Stimulated activated CD8-positive, alpha-beta memory T cell treated with anti-CD3 and anti-CD28 coated beads, Interleukin-15, amount 100 ng/mL, for 1 hour (primary cell): Measurements from ENCODE around the gene GP1BB.

Source experiments
- DNase-seq: peaks from one replicate; pipeline ENCODE4 v3.0.0-alpha.2; 2020; ENCODE audit warnings: low read depth

Gene GP1BB

GRCh38 chr22:19766511-19767426 lies 43.4 kb downstream of the GP1BB start:
- DNase-seq, result no peak

- no peak for DNase-seq
Observed at GRCh38 chr22:19767427-19768341, 44.3 kb downstream of the GP1BB start.

DNA sequence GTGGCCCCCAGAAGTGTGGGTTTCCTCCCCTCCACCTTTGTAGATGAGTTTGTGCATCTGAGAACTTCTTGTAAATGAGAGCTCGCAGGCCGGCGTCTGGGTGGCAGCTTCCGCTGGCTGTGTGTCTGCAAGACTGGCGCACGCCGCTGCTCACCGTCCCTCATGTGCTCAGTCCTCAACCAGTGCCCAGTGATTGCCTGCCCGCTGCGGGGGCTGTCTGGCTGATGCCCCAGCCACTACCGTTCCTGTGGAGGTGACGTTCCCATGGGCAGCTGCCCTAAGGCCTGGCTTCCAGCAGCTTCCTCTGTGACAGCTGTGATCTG lies 46.0 kb downstream of the GP1BB start:
- no peak for DNase-seq

DNA sequence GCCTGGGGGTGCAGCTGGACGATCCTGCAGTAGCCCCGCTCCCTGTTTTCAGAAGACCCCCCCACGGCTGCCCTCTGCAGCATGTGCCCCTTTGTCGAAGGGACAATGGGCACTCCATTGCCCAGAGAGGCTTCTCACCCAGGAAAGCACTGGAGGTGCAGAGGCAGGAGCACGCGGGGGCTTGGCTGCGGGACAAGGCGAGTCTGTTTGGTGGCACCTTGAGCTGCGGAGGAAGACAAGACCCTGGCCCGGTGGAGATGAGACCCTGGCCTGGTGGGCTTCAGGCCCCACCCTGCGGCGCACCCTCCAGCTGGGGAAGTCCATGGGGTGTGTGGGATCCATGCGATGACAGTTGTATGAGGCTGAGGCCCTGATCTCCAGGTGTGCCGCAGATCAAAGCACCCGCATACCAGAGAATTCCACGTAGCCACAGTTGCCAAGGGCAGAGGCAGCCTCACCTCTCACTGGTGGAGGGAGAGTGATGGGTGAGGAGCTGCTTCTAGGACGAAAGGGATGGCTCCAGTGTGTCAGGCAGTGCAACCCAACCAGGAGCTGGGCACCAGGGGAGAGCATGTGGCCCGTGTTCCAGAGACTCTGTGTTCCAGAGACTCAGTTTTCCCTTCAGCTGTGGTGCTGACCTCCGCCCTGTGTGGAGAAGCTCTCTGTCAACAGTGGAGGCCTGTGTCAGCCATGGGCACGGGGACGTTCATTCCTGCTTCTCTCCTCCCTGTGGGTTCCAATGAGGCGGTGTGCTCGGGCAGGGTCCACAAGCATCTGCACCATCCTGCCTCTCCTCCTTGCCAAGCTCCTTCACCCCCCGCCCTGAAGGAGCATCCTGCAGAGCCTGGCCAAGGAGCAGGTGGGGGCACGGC lies 47.2 kb downstream of the GP1BB start:
- no peak for DNase-seq

GRCh38 chr22:19772422-19772672 lies 49.0 kb downstream of the GP1BB start:
- DNase-seq, result no peak

DNA sequence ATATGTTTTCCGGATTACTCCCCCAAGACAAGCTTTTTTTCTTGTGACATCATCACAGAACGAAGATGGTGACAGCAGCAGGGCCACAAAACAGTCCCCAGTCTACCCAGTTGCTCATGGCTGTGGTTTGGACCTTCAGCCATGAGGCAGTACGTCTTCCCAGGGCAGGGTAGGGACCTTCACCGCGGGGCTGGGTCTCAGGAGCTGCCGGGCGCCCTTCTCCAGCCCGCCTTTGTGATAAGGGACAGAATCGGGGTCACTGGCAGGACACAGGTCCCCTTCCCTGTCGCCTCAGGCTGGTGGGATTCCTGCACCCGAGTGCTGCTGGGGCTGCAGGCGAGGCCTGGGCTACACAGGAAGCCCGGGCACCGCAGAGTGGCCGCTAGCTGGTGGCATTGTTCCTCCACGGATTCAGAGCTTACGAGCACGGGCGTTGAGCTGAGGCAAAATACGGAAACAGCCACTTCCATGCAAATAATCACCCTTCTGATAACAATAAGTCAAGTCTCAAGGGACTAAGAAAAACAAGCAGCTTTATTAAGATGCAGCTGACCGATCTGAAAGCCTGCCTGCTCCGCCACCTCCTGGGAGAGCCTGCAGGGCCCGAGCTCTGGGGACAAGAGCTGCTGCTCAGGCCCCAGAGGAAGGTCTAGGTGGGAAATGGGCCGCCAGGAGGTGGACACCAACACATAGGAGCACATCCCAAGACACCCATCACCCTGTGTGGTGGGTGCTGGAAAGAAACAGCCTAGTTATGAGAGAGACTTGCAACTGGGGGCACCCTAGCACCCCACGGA lies 49.5 kb downstream of the GP1BB start:
- no peak for DNase-seq

DNA sequence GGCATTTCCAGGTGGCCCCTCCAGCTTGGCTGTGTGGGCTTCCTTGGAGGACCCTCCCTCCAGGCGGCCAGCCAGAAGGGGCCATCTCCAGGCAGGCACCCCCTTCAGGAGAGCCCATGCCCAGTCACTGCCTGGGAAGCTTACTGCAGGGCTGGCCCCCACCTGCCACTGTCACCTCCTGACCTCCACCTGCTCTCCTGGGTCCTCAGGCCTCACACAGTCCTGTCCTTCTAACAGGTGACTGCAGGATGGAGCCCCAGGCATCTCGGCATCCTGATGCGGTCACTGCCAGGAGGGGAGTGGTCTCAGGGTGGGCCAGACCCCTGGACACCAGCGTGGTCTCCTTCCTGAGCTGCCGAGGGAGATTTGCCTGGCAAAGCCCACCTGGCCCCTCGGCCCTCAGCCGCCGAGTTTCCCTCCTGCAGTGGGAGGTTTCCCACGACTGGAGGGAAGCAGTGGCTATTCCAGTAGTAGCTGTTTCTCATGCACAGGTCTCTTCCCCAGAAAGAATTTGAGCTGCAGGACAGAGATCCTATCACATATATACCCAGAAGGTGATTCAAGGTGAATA lies 50.2 kb downstream of the GP1BB start:
- DNase-seq, result no peak
